OCI-LY1 (cell line): ENCODE data around the gene ZIC1.

Source experiments
- H2AFZ ChIP-seq: fragments of 200-600 bp; sonication (generic), shearing (Covaris generic); 2 replicates; pipeline ENCODE4 v1.6.0; 2014; ENCODE audit warnings: antibody characterized with exemption, mild to moderate bottlenecking, low read length
- H3F3A ChIP-seq: fragments of 200-600 bp; sonication (generic), shearing (Covaris generic); 2 replicates; pipeline ENCODE4 v1.6.0; 2014; ENCODE audit warnings: mild to moderate bottlenecking, antibody characterized with exemption, low read length, moderate library complexity; ENCODE audit not compliant: insufficient read depth
- H3K27ac ChIP-seq: fragments of 200-600 bp; sonication (generic); 2 replicates; pipeline ENCODE4 v1.5.1; 2014; ENCODE audit warnings: low read length, mixed run types, mild to moderate bottlenecking, low read depth; ENCODE audit not compliant: poor library complexity, severe bottlenecking
- H3K27me3 ChIP-seq: fragments of 200-600 bp; sonication (generic); 2 replicates; pipeline ENCODE4 v1.6.0; 2014; ENCODE audit warnings: antibody characterized with exemption, mild to moderate bottlenecking, low read length, moderate library complexity; ENCODE audit not compliant: insufficient read depth
- H3K36me3 ChIP-seq: fragments of 200-600 bp; sonication (generic); 2 replicates; pipeline ENCODE4 v1.6.1; 2014; ENCODE audit warnings: mild to moderate bottlenecking, antibody characterized with exemption, low read length, moderate library complexity, mixed read lengths; ENCODE audit not compliant: insufficient read depth
- H3K4me1 ChIP-seq: fragments of 200-600 bp; sonication (generic); 2 replicates; pipeline ENCODE4 v1.5.1; 2014; ENCODE audit warnings: mild to moderate bottlenecking, low read length, moderate library complexity; ENCODE audit not compliant: insufficient read depth, severe bottlenecking
- H3K4me2 ChIP-seq: fragments of 200-600 bp; sonication (generic), shearing (Covaris generic); 2 replicates; pipeline ENCODE4 v1.6.1; 2014; ENCODE audit warnings: low read length
- H3K4me3 ChIP-seq: fragments of 200-600 bp; sonication (generic); 2 replicates; pipeline ENCODE4 v1.5.1; 2014; ENCODE audit warnings: low read length, low read depth, mild to moderate bottlenecking, mixed read lengths; ENCODE audit not compliant: poor library complexity, severe bottlenecking
- H3K79me2 ChIP-seq: fragments of 200-600 bp; shearing (Covaris generic); 2 replicates; pipeline ENCODE4 v1.6.1; 2016; ENCODE audit warnings: mixed run types, low read length, mixed read lengths; ENCODE audit not compliant: insufficient read depth
- H3K9ac ChIP-seq: fragments of 200-600 bp; sonication (generic), shearing (Covaris generic); 2 replicates; pipeline ENCODE4 v1.6.1; 2014; ENCODE audit warnings: mild to moderate bottlenecking, low read length, mixed read lengths
- H3K9me2 ChIP-seq: fragments of 200-600 bp; sonication (generic), shearing (Covaris generic); 2 replicates; pipeline ENCODE4 v1.6.1; 2014; ENCODE audit warnings: low read depth, mild to moderate bottlenecking, low read length, mixed read lengths
- H3K9me3 ChIP-seq: fragments of 200-600 bp; shearing (Covaris generic); 2 replicates; pipeline ENCODE4 v1.6.1; 2014; ENCODE audit warnings: low read length, mixed read lengths
- H4K20me1 ChIP-seq: fragments of 200-600 bp; sonication (generic), shearing (Covaris generic); 2 replicates; pipeline ENCODE4 v1.6.0; 2016; ENCODE audit warnings: mild to moderate bottlenecking, low read length; ENCODE audit not compliant: insufficient read depth
- CTCF ChIP-seq: fragments of 200-600 bp; sonication (generic), shearing (Covaris generic); IDR thresholded peaks from 2 replicates; pipeline ENCODE4 v1.5.1; 2017; ENCODE audit warnings: mild to moderate bottlenecking, antibody characterized with exemption, low read length, moderate library complexity, mixed read lengths
- EZH2 ChIP-seq: fragments of 200-600 bp; sonication (generic), shearing (Covaris generic); IDR thresholded peaks from 2 replicates; pipeline ENCODE4 v1.8.0; 2017; ENCODE audit warnings: borderline replicate concordance, mixed run types, mild to moderate bottlenecking, antibody characterized with exemption, low read length, moderate library complexity, mixed read lengths

The ZIC1 gene

DNA sequence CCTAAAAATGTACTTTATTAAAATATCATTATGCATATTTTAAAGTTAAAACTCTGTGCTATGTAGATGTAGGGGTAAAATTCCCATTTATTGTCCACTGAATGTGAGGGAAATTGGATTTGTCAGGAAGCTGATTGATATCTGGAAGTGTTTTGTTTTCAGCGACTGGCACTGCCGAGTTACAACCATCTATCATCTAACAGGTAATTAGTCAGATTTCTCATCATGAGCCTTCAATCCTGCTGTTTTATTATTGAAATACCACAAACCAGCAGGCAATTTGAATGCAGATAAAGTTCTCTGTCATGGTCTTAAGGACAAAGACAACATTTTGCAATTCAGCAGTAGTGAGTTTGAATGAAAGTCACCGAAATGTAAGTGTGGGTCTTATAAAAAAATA lies 40.5 kb downstream of the ZIC1 start:
- H3F3A ChIP-seq, result no peaks in the 10 kb centered on the region
- no peak overlapping the region for H3K4me3 ChIP-seq
- H3K27me3 ChIP-seq, result no peaks in the 10 kb centered on the region
- H3K4me2 ChIP-seq, result no peak overlapping the region
- no peak for TF ChIP-seq CTCF
- no peak for TF ChIP-seq EZH2
- H3K27ac ChIP-seq, result no peak overlapping the region
- no peaks in the 10 kb centered on the region for H4K20me1 ChIP-seq
- no peak overlapping the region for H3K9ac ChIP-seq
- no peaks in the 10 kb centered on the region for H3K79me2 ChIP-seq
- H3K4me1 ChIP-seq, result no peaks in the 10 kb centered on the region
- no peaks in the 10 kb centered on the region for H3K9me2 ChIP-seq
- no peak overlapping the region for H2AFZ ChIP-seq
- H3K9me3 ChIP-seq, result no peaks in the 10 kb centered on the region
- no peaks in the 10 kb centered on the region for H3K36me3 ChIP-seq

- H3K4me3 ChIP-seq, result no peak overlapping the region
- H3K9me3 ChIP-seq, result no peaks in the 10 kb centered on the region
- no peak overlapping the region for H3K9ac ChIP-seq
- no peaks in the 10 kb centered on the region for H3K9me2 ChIP-seq
- TF ChIP-seq CTCF (no peak), EZH2 (no peak)
- H4K20me1 ChIP-seq, result no peaks in the 10 kb centered on the region
- no peak overlapping the region for H2AFZ ChIP-seq
- H3K4me1 ChIP-seq, result no peaks in the 10 kb centered on the region
- H3K4me2 ChIP-seq, result no peak overlapping the region
- H3K27me3 ChIP-seq, result no peaks in the 10 kb centered on the region
- H3K79me2 ChIP-seq, result no peaks in the 10 kb centered on the region
- no peak overlapping the region for H3K27ac ChIP-seq
- H3K36me3 ChIP-seq, result no peaks in the 10 kb centered on the region
- no peaks in the 10 kb centered on the region for H3F3A ChIP-seq
These were observed 50.0 kb downstream of the ZIC1 start for GRCh38 chr3:147458995-147459704.

- H3K4me3 ChIP-seq, result no peak overlapping the region
- no peaks in the 10 kb centered on the region for H3K79me2 ChIP-seq
- no peaks in the 10 kb centered on the region for H3K36me3 ChIP-seq
- TF ChIP-seq EZH2 (no peak), CTCF (no peak)
- H2AFZ ChIP-seq, result no peak overlapping the region
- H3K9me2 ChIP-seq, result no peaks in the 10 kb centered on the region
- H3F3A ChIP-seq, result no peaks in the 10 kb centered on the region
- no peak overlapping the region for H3K9ac ChIP-seq
- no peaks in the 10 kb centered on the region for H4K20me1 ChIP-seq
- no peak overlapping the region for H3K27ac ChIP-seq
- no peak overlapping the region for H3K4me2 ChIP-seq
- no peaks in the 10 kb centered on the region for H3K27me3 ChIP-seq
- no peaks in the 10 kb centered on the region for H3K4me1 ChIP-seq
- no peaks in the 10 kb centered on the region for H3K9me3 ChIP-seq
These were observed 53.7 kb downstream of the ZIC1 start for GRCh38 chr3:147462856-147463255.
